GM12878 (cell line): ENCODE data around the gene FXYD1. TPM values are rescaled to one million over a fixed set of nuclear protein-coding genes. Genes with fewer than 3 reads are reported as not detected.

Experiments used
- ATAC-seq: fragments of 200-7000 bp; cut with Tn5 transposase; 3 replicates; pipeline ENCODE4 v1.9.1; 2020; ENCODE audit warnings: mild to moderate bottlenecking, moderate library complexity
- BruUV-seq: library from RNA; stranded (reverse); fragments of 400-500 nt; replicated peaks from 2 replicates; lab custom pipeline; 2021; lab: Mats Ljungman, UMichigan
- CTCF ChIA-PET: fragments of 300-600 bp; sonication (Branson Sonifier 250); formaldehyde crosslinking; extraction: SDS; loops from one replicate; lab custom pipeline; 2021; ENCODE audit warnings: inconsistent platforms; lab: Yijun Ruan, JAX
- POLR2A ChIA-PET: fragments of 350-600 bp; formaldehyde crosslinking; extraction: SDS; loops from one replicate; lab custom pipeline; 2021; ENCODE audit warnings: inconsistent platforms; lab: Charles Lee
- RAD21 ChIA-PET: fragments of 300-600 bp; sonication (Branson Sonifier 250); formaldehyde crosslinking; loops from one replicate; lab custom pipeline; 2023; ENCODE audit warnings: antibody characterized with exemption; ENCODE audit not compliant: unreplicated experiment; lab: Charles Lee
- SMC1A ChIA-PET: fragments of 300-600 bp; sonication (Branson Sonifier 250); formaldehyde crosslinking; loops from one replicate; lab custom pipeline; 2023; ENCODE audit not compliant: unreplicated experiment, uncharacterized antibody; lab: Charles Lee
- DNase-seq: peaks from one replicate; pipeline ENCODE4 v3.0.0-alpha.2; 2011; ENCODE audit warnings: low read depth, low spot score
- FAIRE-seq: peaks from 3 replicates; lab custom pipeline; 2011; peaks lifted over from hg19 to GRCh38; lab: Jason Lieb, UNC
- H2AFZ ChIP-seq: 2 replicates; pipeline ENCODE4 v1.6.0; 2011; ENCODE audit warnings: low read depth, low read length, control low read depth; ENCODE audit not compliant: control insufficient read depth
- H3K27ac ChIP-seq: 2 replicates; pipeline ENCODE4 v1.5.1; 2011; ENCODE audit warnings: control low read depth; ENCODE audit not compliant: control insufficient read depth, insufficient read depth
- H3K27me3 ChIP-seq, 2 experiments: replicated peaks in 1 of 2; 2 replicates each; pipeline versions ENCODE4 v1.6.0 to v1.6.1; 2011; ENCODE audit warnings: low read length in 1 of 2; ENCODE audit not compliant: control insufficient read depth in 2 of 2, insufficient read depth in 2 of 2
- H3K36me3 ChIP-seq, 2 experiments: 2 replicates each; pipeline ENCODE4 v1.5.1; 2011; ENCODE audit warnings: low read length in 1 of 2; ENCODE audit not compliant: control insufficient read depth in 2 of 2, insufficient read depth in 2 of 2
- H3K4me1 ChIP-seq: 2 replicates; pipeline ENCODE4 v1.6.1; 2011; ENCODE audit warnings: mild to moderate bottlenecking, low read length, moderate library complexity, mixed read lengths; ENCODE audit not compliant: control insufficient read depth, insufficient read depth
- H3K4me2 ChIP-seq: 2 replicates; pipeline ENCODE4 v1.6.0; 2011; ENCODE audit warnings: control low read depth; ENCODE audit not compliant: control insufficient read depth, insufficient read depth
- H3K4me3 ChIP-seq: fragments of 200-600 bp; sonication (generic); 2 replicates; pipeline ENCODE4 v1.5.1; 2016
- H3K79me2 ChIP-seq: 2 replicates; pipeline ENCODE4 v1.6.0; 2011; ENCODE audit warnings: low read length; ENCODE audit not compliant: control insufficient read depth, insufficient read depth
- H3K9ac ChIP-seq: 2 replicates; pipeline ENCODE4 v1.8.0; 2011; ENCODE audit warnings: low read length, control low read depth, mixed read lengths; ENCODE audit not compliant: control insufficient read depth, insufficient read depth
- H3K9me3 ChIP-seq: replicated peaks from 3 replicates; pipeline ENCODE4 v1.5.1; 2011; ENCODE audit warnings: mild to moderate bottlenecking, low read length; ENCODE audit not compliant: control insufficient read depth, insufficient read depth
- H4K20me1 ChIP-seq: 2 replicates; pipeline ENCODE4 v1.6.0; 2011; ENCODE audit not compliant: control insufficient read depth, insufficient read depth
- KDM1A ChIP-seq: fragments of 200-600 bp; sonication (generic); IDR thresholded peaks from 2 replicates; pipeline ENCODE4 v1.6.1; 2016; ENCODE audit warnings: borderline replicate concordance
- MYB ChIP-seq: fragments of 150-350 bp; IDR thresholded peaks from 2 replicates; pipeline ENCODE4 v1.6.1; 2014; ENCODE audit warnings: mild to moderate bottlenecking, low read depth, low read length, borderline replicate concordance
- NR2C1 ChIP-seq: fragments of 450-650 bp; IDR thresholded peaks from 2 replicates; pipeline ENCODE4 v1.6.1; 2017; ENCODE audit warnings: antibody characterized with exemption, mild to moderate bottlenecking, moderate library complexity
- SRF ChIP-seq, 2 experiments: IDR thresholded peaks; 2 replicates each; pipeline ENCODE4 v1.6.1; 2011; ENCODE audit warnings: low read depth in 2 of 2, low read length in 2 of 2, mild to moderate bottlenecking in 1 of 2, moderate library complexity in 1 of 2
- WGBS: methylation state at CpG from one replicate; pipeline ENCODE4 v1.1.6; 2016; ENCODE audit warnings: low lambda C conversion rate; ENCODE audit not compliant: insufficient replicate concordance, insufficient coverage; ENCODE audit errors: missing lambda C conversion rate; 5-methylcytosine and 5-hydroxymethylcytosine counted together
- in situ Hi-C: fragments of 300-500 bp; cut with MboI; formaldehyde crosslinking; loops from 9 replicates; pipeline ENCODE4 v1.14.3; 2018; ENCODE audit warnings: mixed read lengths
- intact Hi-C: fragments of 100-400 bp; cut with micrococcal nuclease; formaldehyde crosslinking; loops from one replicate; pipeline ENCODE4 v1.14.2; 2022; ENCODE audit not compliant: unreplicated experiment
- polyA plus RNA-seq, 11 experiments: library from polyadenylated mRNA; depleted of rRNA in 4 of 11; unstranded in 6 of 11; stranded (reverse) in 5 of 11; fragments of >200 nt; fragmentation: Nextera tagmentation in 4 of 11; fragmentation: Illumina TruSeq in 1 of 11; extraction: Ambion mirVana in 4 of 11; extraction: Trizol in 1 of 11; gene quantifications; 1 replicate in 1 of 11; 2 replicates in 10 of 11; pipeline versions ENCODE4 v1.2.1 to v1.2.3, GENCODE V29; 2011 to 2016; ENCODE audit warnings: inconsistent platforms in 2 of 11, missing spikeins in 2 of 11, low read depth in 1 of 11
- total RNA-seq, 4 experiments: library from RNA; depleted of rRNA in 3 of 4; stranded (reverse); fragments of >200 nt in 3 of 4; fragmentation: Illumina TruSeq in 1 of 4; extraction: Trizol in 1 of 4; gene quantifications; 2 replicates each; pipeline versions ENCODE4 v1.2.1 to v1.2.3, GENCODE V29; 2013 to 2021
- TF ChIP-seq, protein P1 (sequence below): IDR thresholded peaks from 2 replicates; pipeline ENCODE4 v1.6.1; 2011; ENCODE audit warnings: mild to moderate bottlenecking, low read depth, low read length, moderate library complexity; ENCODE audit not compliant: insufficient replicate concordance

FXYD1 gene
- total and polyA plus RNA-seq, 10 of the 15 experiments (the other 5 are each of a cell fraction or from before 2014, with no cell fraction given): 0.34 to 1.2 (median 0.49) TPM; not detected in 4

DNA sequence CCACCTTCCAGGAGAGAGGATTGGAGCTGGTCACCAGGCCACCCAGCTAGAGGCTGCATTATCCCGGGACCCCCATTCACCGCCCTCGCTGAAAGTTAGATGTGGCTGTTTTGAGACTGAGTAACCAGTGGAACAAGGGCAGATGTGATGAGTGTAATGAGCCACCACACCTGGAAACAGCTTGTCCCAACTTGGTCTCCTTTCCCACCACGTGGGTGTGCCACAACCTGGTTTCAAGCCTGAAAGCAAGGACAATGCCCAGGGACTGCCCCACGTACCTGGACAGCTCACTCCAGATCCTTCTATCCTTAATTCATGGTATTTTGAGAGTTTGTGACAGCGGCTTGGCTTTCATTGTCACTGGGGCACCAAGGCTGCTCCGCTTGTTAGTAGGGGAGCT, 10.8 kb upstream of the FXYD1 start:
- Histone ChIP-seq H3K9me3 (no peaks in the 10 kb centered on the region), H3K79me2 (no peaks in the 10 kb centered on the region), H3K27me3 (no peaks in the 10 kb centered on the region), H3K4me1 (peaks cover 12% of the 10 kb centered on the region), H3K4me3 (no peak overlapping the region), H3K27ac (no peak overlapping the region), H3K36me3 (no peaks in the 10 kb centered on the region), H4K20me1 (no peaks in the 10 kb centered on the region), H3K4me2 (no peak overlapping the region), H2AFZ (no peak overlapping the region), H3K9ac (no peak overlapping the region)
- ChIA-PET RAD21 (interaction anchor here (1.2 kb wide), 1 partner anchor 61 kb away, joined by 3 read pairs; no protein-coding TSS in a partner anchor), SMC1A (interaction anchor here (0.6 kb wide), 1 partner anchor 25 kb away, joined by 4 read pairs; no protein-coding TSS in a partner anchor), POLR2A (no interaction called here), CTCF (interaction anchor here (1.0 to 1.9 kb wide), 4 partner anchors 8 to 15 kb away, joined by 4 to 10 read pairs (median 5); partner anchors contain the start of genes FXYD3 and LGI4)
- intact Hi-C loops (no loop called here), in situ Hi-C loops (no loop called here)
- ATAC-seq: no peak
- no TSS peak for BruUV-seq
- no peak for FAIRE-seq
- TF ChIP-seq SRF (IDR thresholded peaks at IDR 0.05; ENCODE audit: low read depth in 2 of 2, low read length in 2 of 2) (no peak), MYB (no peak), NR2C1 (no peak), KDM1A (no peak)
- TF ChIP-seq, protein P1, sequence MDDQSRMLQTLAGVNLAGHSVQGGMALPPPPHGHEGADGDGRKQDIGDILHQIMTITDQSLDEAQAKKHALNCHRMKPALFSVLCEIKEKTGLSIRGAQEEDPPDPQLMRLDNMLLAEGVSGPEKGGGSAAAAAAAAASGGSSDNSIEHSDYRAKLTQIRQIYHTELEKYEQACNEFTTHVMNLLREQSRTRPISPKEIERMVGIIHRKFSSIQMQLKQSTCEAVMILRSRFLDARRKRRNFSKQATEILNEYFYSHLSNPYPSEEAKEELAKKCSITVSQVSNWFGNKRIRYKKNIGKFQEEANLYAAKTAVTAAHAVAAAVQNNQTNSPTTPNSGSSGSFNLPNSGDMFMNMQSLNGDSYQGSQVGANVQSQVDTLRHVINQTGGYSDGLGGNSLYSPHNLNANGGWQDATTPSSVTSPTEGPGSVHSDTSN: no peak
- no peak for DNase-seq
- WGBS: 46% methylated on average over 7 of the region's 7 CpGs
